AML-193 (cell line): ENCODE results near the gene MAGI2.

Experiments
- DNase-seq, 2 experiments: peaks; one replicate each; lab custom pipeline; 2025; lab: John Stamatoyannopoulos, UW

Gene MAGI2

GRCh38 chr7:78905436-78905835, 548.0 kb downstream of the MAGI2 start:
- no peak for DNase-seq

GRCh38 chr7:78904983-78905382, 548.5 kb downstream of the MAGI2 start:
- DNase-seq: no peak

- DNase-seq: no peak
Observed at GRCh38 chr7:78901566-78901965, 551.9 kb downstream of the MAGI2 start.

DNA sequence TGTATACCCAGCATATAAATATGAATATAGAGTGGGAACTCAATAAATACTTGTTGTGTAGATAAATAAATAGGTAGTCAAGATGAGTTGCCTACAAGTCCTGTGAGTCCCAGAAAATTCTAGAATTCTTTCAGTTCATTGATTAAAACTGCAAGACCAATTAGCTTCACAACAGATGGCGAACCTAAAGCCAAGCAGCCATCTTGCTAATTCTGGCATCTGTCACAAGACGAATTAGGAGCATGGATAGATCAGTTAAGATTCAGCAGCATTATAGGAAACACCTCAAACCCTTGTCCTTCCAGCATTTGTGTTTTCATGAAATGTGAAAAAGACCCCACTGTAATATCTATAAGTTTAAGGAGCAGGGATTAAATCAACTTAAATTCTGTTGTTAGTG, 552.7 kb downstream of the MAGI2 start:
- DNase-seq: no peak

DNA sequence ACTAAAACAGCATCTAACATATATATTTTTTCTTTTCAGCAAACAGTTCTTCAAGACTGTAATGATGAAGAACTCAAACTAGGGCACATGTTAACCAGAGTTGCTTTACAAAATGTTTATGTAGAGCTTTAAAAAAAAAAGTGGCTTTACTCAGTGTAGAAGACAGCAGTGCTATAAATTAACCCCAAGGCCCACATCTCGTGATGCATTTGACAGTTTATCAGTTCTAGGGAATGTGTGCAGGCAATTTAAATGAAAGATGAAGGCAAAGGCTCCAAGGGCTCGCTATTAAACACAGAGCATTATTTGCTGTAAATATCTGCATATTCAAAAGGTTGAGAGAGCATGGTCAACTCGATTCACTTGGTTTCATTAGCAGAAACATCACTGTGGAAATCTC, 558.1 kb downstream of the MAGI2 start:
- DNase-seq: no peak

- DNase-seq: no peak
Observed at GRCh38 chr7:78879206-78879605, 574.3 kb downstream of the MAGI2 start.

DNA sequence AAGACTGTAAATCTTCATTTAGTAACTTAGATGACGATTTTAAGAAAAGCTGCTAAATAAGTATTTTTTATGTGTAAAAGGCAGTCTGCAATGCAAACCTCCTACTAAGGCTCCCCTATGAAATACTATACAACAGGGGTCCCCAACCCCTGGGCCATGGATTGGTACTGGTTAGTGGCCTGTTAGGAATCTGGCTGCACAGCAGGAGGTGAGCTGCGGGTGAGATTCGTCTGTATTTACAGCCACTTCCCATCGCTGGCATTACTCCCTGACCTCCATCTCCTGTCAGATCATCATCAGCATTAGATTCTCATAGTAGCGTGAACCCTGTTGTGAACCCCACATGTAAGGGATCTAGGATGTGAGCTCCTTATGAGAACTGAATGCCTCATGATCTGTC, 580.4 kb downstream of the MAGI2 start:
- no peak for DNase-seq

DNA sequence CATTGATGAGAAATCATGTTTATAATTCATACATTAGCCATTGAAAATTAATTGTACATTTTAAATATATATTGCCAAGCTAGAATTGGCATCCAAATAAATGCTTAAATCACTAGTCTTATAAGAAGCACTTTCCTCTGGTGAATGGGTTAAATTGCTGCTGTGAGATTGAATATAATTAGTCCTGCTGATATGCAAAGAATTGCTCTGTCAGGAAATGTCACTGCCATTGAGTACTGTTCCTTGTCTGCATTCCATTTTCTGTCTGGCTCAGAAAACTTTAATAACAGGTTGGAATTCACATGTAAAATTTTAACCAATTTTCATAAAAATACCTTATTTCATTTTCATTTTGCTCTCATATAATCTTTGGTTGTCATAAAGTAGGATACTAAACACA, 589.1 kb downstream of the MAGI2 start:
- no peak for DNase-seq

GRCh38 chr7:78863281-78863680, 590.2 kb downstream of the MAGI2 start:
- no peak for DNase-seq

DNA sequence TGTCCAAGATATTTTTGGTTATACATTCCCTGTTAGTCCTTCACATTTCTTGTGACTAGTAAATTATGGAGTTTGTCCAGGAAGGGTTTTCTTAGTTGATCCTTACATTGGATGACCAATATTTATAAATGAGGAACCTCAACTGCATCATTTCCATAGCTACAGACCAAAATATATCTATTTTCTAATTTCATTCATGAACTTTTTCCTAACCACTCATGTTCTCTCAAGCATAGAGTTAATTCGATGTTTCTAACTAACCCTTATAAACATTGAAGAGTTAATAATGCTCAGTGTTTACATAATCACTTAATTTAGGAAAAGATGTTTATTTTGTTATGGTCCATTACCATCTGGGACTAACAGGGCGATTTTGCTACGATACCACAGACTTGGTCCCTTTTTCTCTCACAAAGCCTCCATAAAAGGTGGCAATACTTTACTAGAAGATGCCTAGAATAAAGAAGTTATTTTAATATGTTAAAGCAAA, 591.0 kb downstream of the MAGI2 start:
- no peak for DNase-seq

- no peak for DNase-seq
Observed at GRCh38 chr7:78852951-78853350, 600.5 kb downstream of the MAGI2 start.

DNA sequence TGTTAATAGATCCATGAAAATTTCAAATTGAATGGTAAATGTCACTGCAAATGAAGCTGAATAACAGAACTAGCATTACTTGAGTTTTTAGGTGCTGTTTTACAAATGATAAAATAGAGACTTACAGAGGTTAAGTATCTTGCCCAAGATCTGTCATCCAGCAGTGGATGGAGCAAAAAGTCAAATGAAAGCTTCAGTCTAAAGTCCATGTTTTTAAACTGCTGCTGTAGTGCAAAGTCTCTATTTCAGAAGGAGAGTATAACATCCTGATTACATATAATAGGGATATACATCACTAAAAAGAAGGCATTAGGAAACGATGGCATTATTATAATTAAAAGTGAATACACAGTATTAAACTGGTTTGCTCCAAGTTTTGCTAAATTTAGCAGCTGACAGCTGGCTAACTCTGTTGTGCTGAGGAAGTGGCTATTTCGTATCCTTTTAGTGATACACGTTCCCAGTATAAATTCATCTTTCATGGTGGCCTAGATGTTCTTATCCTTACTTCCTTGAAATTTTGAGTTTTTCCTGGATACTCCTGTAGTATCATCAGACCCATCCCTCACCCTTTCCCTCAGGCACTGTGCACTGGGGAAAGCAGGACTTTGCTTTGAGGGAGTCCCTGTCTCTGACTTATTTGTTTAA, 603.2 kb downstream of the MAGI2 start:
- DNase-seq: no peak

DNA sequence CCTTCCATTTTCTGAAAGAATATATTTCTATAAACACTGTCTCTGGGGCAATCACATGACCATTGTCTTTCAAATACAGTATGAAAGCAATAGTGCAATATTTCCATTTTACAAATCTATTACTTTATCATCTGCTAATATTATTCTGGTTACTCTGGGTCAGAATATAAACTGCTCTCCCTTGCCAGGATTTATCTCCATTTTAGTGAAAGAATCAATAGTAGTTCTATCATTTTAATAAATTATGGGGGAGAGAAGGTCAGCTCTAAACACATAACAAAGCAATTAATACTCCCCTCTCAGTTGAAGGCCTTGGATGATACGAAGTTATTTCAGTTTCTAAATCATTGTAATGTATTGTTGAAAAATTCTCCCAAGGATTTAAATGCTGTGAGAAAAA, 608.3 kb downstream of the MAGI2 start:
- DNase-seq: no peak

DNA sequence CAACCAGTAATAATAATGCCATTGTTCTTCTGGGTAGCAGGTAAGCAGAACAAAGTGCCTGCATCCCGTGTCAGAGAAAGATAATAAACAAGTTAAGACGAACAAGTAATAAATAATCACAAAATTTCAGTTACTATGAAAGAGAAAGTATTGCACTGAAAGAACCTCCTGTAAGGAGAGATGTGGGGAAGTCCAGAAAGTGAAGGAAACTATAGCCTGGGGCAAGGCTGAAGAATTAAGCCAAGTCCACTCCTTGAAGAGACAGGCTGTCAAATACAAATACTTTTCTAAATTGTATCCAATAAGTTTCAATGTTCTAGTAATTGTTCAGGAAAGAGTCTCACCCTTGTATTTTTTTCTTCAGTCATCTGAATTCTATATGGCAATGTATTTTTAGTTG, 611.4 kb downstream of the MAGI2 start:
- DNase-seq: no peak

GRCh38 chr7:78835897-78836296, 617.6 kb downstream of the MAGI2 start:
- no peak for DNase-seq

DNA sequence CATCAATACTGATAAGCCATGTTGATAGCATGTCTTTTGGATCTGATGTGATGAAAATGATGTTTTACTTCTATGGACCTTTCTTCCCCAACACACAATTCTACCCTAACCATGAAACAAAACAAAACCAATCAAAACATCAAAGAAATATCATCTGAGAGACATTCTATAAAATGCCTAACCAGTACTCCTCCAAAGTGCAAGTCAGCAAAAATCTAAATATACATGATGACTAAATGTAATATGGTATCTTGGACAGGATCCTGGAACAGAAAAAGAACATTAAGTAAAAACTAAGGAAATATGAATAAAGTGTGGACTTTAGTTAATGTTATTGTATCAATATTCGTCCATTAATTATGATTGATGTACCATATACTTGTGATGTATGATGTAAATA, 625.1 kb downstream of the MAGI2 start:
- DNase-seq: no peak

GRCh38 chr7:78803501-78804127, 649.9 kb downstream of the MAGI2 start:
- DNase-seq: no peak

GRCh38 chr7:78794101-78794500, 659.4 kb downstream of the MAGI2 start:
- no peak for DNase-seq

GRCh38 chr7:78792624-78793023, 660.8 kb downstream of the MAGI2 start:
- no peak for DNase-seq

DNA sequence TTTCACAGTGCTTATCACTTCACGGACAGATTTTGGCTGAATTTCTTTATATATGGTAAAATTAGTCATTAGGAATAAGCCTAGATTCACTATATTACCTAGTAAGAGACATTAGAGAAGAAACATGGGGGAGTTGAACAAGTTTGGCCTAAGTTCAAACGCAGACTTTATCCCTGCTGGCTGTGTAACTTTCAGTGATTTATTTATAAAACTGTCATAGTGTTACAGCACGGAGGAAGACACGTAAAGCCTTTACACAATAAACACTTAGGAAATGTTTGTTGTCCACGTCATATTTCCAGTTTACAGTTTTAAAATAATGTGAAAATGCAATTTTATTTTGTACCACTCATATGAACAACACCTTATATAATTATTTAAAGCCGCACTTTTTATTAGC, 661.5 kb downstream of the MAGI2 start:
- no peak for DNase-seq

GRCh38 chr7:78788464-78788863, 665.0 kb downstream of the MAGI2 start:
- no peak for DNase-seq

- no peak for DNase-seq
Observed at GRCh38 chr7:78787854-78788253, 665.6 kb downstream of the MAGI2 start.

GRCh38 chr7:78786055-78786454, 667.4 kb downstream of the MAGI2 start:
- no peak for DNase-seq
